ENCODE results near the gene CD19. TPM values are rescaled to one million over a fixed set of nuclear protein-coding genes. Genes with fewer than 3 reads are reported as not detected.

CD19 gene
- total RNA-seq, 2 donors from 2014 or later = 2.1 TPM; not detected in 1

GRCh38 chr16:28986492-28986891 is 54.7 kb downstream of the CD19 start:
- H3K9me3 Mint-ChIP-seq = peaks cover 6% of the 10 kb centered on the region
- H3K4me1 Mint-ChIP-seq = peaks cover 50% of the 10 kb centered on the region
- H3K36me3 Mint-ChIP-seq (ENCODE audit: low read depth) = peaks cover 90% of the 10 kb centered on the region
- no peaks in the 10 kb centered on the region for H3K27me3 Mint-ChIP-seq
- peak overlapping the region; percentile 86 for H3K4me3 Mint-ChIP-seq
- peak overlapping the region; percentile 99 for H3K27ac Mint-ChIP-seq
- no peak for ATAC-seq (replicated peaks)

GRCh38 chr16:28987170-28987853 is 55.5 kb downstream of the CD19 start:
- ATAC-seq (replicated peaks) = no peak
- Mint-ChIP-seq H3K27ac (peak overlapping the region; percentile 99), H3K36me3 (ENCODE audit: low read depth) (peaks cover 90% of the 10 kb centered on the region), H3K4me1 (peaks cover 50% of the 10 kb centered on the region), H3K9me3 (peaks cover 6% of the 10 kb centered on the region), H3K27me3 (no peaks in the 10 kb centered on the region), H3K4me3 (peak overlapping the region; percentile 86)

Other genes starting within 250 kb of the CD19 start
- 100 to 1,000 TPM; 356 to 481 TPM for gene EIF3C, start 220.5 kb upstream of the CD19 start, total RNA-seq
- gene NPIPB9, start 180.2 kb upstream of the CD19 start, total RNA-seq = 1 to 10 TPM; 4.2 to 7.0 TPM
- 100 to 1,000 TPM; 246 to 339 TPM for gene ATXN2L, start 109.0 kb upstream of the CD19 start, total RNA-seq
- 100 to 1,000 TPM; 140 to 291 TPM for gene TUFM, start 85.6 kb upstream of the CD19 start, total RNA-seq
- 10 to 100 TPM; 45.0 to 46.4 TPM for gene SH2B1, start 68.1 kb upstream of the CD19 start, total RNA-seq
- gene ATP2A1, start 53.5 kb upstream of the CD19 start, total RNA-seq = 1 to 10 TPM; 2.2 to 3.1 TPM
- 10 to 100 TPM; 21.5 to 34.1 TPM for gene RABEP2, start 6.7 kb upstream of the CD19 start, total RNA-seq
- gene NFATC2IP, start 19.0 kb downstream of the CD19 start, total RNA-seq = 100 to 1,000 TPM in 1 of 2 donors, 10 to 100 TPM in 1; 81.3 to 100 TPM
- gene SPNS1, start 42.8 kb downstream of the CD19 start, total RNA-seq = 10 to 100 TPM; 15.0 to 26.8 TPM
- gene LAT, start 53.1 kb downstream of the CD19 start, total RNA-seq = 100 to 1,000 TPM; 216 to 327 TPM